Right hindlimb (tissue), 1 donor: ENCODE data around the gene ZBTB39.
"Not testable (repeated sequence)": the region's sequence is repeated elsewhere in the genome, so short reads cannot be mapped to it uniquely, and the experiment has no call there.

ENCODE experiments used
- DNase-seq: peaks from one replicate; pipeline ENCODE4 v3.0.0-alpha.2; 2018

ZBTB39 gene

DNA sequence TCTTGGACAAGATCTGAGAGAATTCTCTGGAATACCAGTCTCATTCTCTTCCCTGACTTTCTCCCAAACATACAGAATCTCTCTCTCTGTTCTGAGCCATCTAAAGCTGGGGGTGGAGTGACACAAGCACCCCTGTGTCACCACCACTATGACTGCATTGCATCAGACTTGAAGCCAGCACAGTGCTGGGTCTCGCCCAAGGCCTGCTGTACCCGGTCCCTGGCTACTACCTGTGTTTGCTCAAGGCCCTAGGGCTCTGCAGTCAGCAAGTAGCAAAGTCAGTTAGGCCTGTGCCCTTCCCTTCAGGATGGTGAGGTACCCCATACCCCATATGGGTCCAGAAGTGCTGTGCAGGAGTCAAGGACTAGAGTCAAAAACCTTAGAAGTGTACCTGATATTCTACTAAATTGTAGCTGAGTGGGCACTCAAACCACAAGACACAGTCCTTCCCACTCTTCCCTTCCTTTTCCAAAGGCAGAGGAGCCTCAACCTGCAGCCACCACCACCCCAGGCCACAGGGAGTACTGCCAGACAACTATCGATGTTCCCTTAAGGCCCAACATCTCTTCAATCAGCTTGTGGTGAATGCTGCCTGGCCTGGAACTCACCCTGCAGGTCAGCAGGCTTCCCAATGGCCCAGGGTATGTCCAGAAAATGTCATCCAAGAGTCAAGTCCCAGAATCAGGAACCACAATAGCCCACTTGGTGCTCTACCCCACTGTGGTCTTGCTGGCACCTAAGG is 27.8 kb downstream of the ZBTB39 start:
- DNase-seq = no peak

- not testable (repeated sequence) for DNase-seq
These were observed 29.0 kb downstream of the ZBTB39 start for GRCh38 chr12:56977361-56977760.

- DNase-seq = not testable (repeated sequence)
These were observed 32.1 kb downstream of the ZBTB39 start for GRCh38 chr12:56974224-56974623.

GRCh38 chr12:56968910-56969309 is 37.4 kb downstream of the ZBTB39 start:
- not testable (repeated sequence) for DNase-seq

DNA sequence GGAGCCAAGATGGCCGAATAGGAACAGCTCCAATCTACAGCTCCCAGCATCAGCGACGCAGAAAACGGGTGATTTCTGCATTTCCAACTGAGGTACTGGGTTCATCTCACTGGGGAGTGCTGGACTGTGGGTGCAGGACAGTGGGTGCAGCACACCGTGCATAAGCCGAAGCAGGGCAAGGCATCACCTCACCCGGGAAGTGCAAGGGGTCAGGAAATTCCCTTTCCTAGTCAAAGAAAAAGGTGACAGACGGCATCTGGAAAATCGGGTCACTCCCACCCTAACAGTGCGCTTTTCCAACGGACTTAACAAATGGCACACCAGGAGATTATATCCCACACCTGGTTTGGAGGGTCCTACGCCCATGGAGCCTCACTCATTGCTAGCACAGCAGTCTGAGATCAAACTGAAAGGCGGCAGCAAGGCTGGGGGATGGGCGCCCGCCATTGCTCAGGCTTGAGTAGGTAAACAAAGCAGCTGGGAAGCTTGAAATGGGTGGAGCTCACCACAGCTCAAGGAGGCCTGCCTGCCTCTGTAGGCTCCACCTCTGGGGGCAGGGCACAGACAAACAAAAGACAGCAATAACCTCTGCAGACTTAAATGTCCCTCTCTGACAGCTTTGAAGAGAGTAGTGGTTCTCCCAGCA is 40.2 kb downstream of the ZBTB39 start:
- not testable (repeated sequence) for DNase-seq

- DNase-seq = not testable (repeated sequence)
These were observed 41.2 kb downstream of the ZBTB39 start for GRCh38 chr12:56965124-56965523.

DNA sequence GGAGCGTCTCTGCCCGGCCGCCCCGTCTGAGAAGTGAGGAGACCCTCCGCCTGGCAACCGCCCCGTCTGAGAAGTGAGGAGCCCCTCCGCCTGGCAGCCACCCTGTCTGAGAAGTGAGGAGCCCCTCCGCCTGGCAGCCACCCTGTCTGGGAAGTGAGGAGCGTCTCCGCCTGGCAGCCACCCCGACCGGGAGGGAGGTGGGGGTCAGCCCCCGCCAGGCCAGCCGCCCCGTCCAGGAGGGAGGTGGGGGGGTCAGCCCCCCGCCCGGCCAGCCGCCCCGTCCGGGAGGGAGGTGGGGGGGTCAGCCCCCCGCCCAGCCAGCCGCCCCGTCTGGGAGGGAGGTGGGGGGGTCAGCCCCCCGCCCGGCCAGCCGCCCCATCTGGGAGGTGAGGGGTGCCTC is 42.8 kb downstream of the ZBTB39 start:
- DNase-seq = not testable (repeated sequence)

GRCh38 chr12:56962247-56962646 is 44.1 kb downstream of the ZBTB39 start:
- DNase-seq = not testable (repeated sequence)

GRCh38 chr12:56958422-56958821 is 47.9 kb downstream of the ZBTB39 start:
- no peak for DNase-seq

GRCh38 chr12:56957229-56958052 is 48.9 kb downstream of the ZBTB39 start, which contains the start of gene RDH16:
Gene RDH16 (minus strand): TSS chr12:56957608. CDS start chr12:56957462, 146 bp downstream.
- no peak for DNase-seq

DNA sequence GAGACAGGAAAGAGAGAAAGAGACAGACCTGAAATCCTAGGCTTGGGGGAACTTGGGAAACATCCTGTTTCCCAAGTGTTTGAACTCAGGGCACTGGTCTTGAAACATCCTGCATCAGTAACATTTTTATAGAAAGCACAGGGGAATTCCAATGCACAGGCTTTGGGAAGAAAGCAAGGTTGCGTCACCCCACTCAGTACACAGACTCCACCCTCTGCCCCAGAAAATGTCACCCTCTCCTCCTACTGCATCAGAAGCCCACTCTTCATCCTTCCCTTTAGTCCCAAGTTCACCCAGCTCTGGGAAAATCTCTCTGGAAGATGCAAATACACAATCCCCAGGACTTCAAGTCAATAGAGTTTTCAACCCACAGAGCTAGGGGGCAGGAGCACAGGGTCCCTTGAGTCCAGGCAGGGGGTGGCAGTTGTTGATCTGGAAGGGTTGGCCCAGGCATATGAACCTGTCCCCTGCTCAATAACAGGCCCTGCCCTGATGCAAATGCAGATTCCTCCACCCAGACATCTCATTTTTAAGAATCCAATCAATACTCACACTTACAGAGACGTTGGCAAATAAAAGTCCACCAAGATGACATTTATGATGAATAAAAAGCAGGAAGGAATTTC is 50.6 kb downstream of the ZBTB39 start:
- no peak for DNase-seq

DNA sequence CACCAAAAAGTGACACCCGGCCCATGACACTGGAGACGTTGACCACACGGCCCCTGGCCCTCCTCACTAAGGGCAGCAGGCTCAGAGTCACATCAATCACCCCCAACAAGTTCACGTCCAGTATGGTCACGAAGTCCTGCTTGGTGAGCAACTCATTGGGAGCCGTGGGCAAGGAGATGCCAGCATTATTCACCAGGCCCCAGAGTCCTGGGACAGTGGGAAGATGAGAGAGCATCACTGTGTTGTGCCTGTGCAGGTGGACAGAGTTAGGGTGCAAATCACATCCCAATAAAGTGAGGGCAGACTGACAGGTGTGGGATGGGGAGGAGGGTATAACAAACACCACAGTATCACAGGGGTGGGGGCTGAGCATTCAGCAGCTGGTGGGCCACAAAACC is 51.4 kb downstream of the ZBTB39 start:
- DNase-seq = no peak

GRCh38 chr12:56954057-56954957 is 52.0 kb downstream of the ZBTB39 start:
- no peak for DNase-seq

DNA sequence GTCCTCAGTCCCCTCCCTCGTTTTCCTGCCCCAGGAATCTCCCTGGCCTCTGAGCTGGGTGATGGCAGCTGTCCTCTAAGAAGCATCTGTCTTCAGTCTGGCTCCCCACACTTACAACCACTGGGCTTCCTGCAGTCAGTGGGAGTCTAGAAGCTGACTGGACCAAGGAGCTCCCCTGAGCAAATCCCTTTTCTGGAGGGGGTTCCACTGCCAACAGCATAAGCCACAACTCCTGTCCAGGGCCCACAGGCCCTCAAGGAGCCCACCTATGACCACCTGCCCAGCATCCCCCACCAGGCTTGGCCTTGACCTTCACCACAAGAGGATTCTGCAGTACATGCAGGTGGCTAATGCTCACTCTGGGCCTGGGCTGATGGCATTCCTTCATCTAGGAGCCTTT is 53.0 kb downstream of the ZBTB39 start:
- no peak for DNase-seq

- DNase-seq = no peak
These were observed 54.6 kb downstream of the ZBTB39 start for GRCh38 chr12:56951582-56952339.

- no peak for DNase-seq
These were observed 57.5 kb downstream of the ZBTB39 start for GRCh38 chr12:56948881-56949280.
